ENCODE results near the gene MED12L.

GRCh38 chr3:151203051-151203420 is 117.6 kb downstream of the MED12L start, which contains the start of gene GPR171:
- no peak for TF ChIP-seq CTCF (conservative IDR thresholded peaks at IDR 0.05; ENCODE audit: low read length)
- TF ChIP-seq EZH2phosphoT487 (IDR thresholded peaks at IDR 0.05; ENCODE audit: borderline replicate concordance, low read depth, low read length): no peak

Data from OCI-LY7 (cell line).